H1 (cell line): ENCODE measurements around the gene RPTOR. TPM values are rescaled to one million over a fixed set of nuclear protein-coding genes. Genes with fewer than 3 reads are reported as not detected.

Experiments
- CTCF ChIA-PET: fragments of 300-600 bp; sonication (Branson Sonifier 250); formaldehyde crosslinking; loops from one replicate; lab custom pipeline; 2021; ENCODE audit not compliant: partially characterized antibody; lab: Charles Lee
- POLR2A ChIA-PET: fragments of 300-600 bp; sonication (Branson Sonifier 250); formaldehyde crosslinking; loops from one replicate; lab custom pipeline; 2021; ENCODE audit warnings: inconsistent platforms; ENCODE audit not compliant: partially characterized antibody; lab: Charles Lee
- DNase-seq, 2 experiments: peaks; one replicate each; pipeline versions ENCODE4 v3.0.0 to v3.0.0-alpha.2; 2010 to 2022; ENCODE audit warnings: low spot score in 2 of 2, low read depth in 1 of 2, mixed read lengths in 1 of 2
- FAIRE-seq: peaks from 2 replicates; lab custom pipeline; 2011; peaks lifted over from hg19 to GRCh38; lab: Jason Lieb, UNC
- H2AFZ ChIP-seq: 2 replicates; pipeline ENCODE4 v1.8.1; 2012; ENCODE audit warnings: low read length, inconsistent platforms
- H2AK5ac ChIP-seq: 2 replicates; pipeline ENCODE4 v1.6.1; 2013; ENCODE audit warnings: low read depth, low read length
- H2BK120ac ChIP-seq: replicated peaks from 2 replicates; pipeline ENCODE3; 2013; ENCODE audit warnings: low read depth, low read length, inconsistent platforms
- H2BK12ac ChIP-seq: 2 replicates; pipeline ENCODE4 v1.6.1; 2013; ENCODE audit warnings: low read depth, low read length
- H2BK15ac ChIP-seq: 2 replicates; pipeline ENCODE4 v1.6.1; 2013; ENCODE audit warnings: low read length
- H2BK20ac ChIP-seq: 2 replicates; pipeline ENCODE4 v1.6.1; 2013; ENCODE audit warnings: low read length
- H2BK5ac ChIP-seq: 2 replicates; pipeline ENCODE4 v1.6.1; 2013; ENCODE audit warnings: low read depth, low read length
- H3K14ac ChIP-seq: 2 replicates; pipeline ENCODE4 v1.6.1; 2013; ENCODE audit warnings: inconsistent platforms; ENCODE audit not compliant: insufficient read length
- H3K18ac ChIP-seq: 2 replicates; pipeline ENCODE4 v1.6.1; 2013; ENCODE audit warnings: low read length; ENCODE audit errors: extremely low read depth
- H3K23ac ChIP-seq: 2 replicates; pipeline ENCODE4 v1.6.1; 2013; ENCODE audit warnings: inconsistent platforms; ENCODE audit not compliant: insufficient read length
- H3K23me2 ChIP-seq: 2 replicates; pipeline ENCODE4 v1.6.1; 2013; ENCODE audit warnings: low read depth, low read length
- H3K27ac ChIP-seq: 2 replicates; pipeline ENCODE4 v1.6.1; 2011; ENCODE audit warnings: low read depth, low read length, inconsistent platforms
- H3K27me3 ChIP-seq, 4 experiments: replicated peaks in 1 of 4; 1 replicate in 1 of 4; 2 replicates in 3 of 4; pipeline versions ENCODE4 v1.6.1 to v1.8.1; 2011 to 2013; ENCODE audit warnings: low read length in 3 of 4, mild to moderate bottlenecking in 3 of 4, inconsistent platforms in 2 of 4, mixed read lengths in 2 of 4, moderate library complexity in 1 of 4; ENCODE audit not compliant: control insufficient read depth in 3 of 4, insufficient read depth in 3 of 4; ENCODE audit errors: extremely low read depth in 1 of 4
- H3K36me3 ChIP-seq, 4 experiments: 2 replicates each; pipeline versions ENCODE4 v1.6.1 to v1.8.1; 2011 to 2013; ENCODE audit warnings: mild to moderate bottlenecking in 4 of 4, low read length in 3 of 4, moderate library complexity in 2 of 4, control low read depth in 1 of 4, inconsistent platforms in 1 of 4; ENCODE audit not compliant: insufficient read depth in 4 of 4, control insufficient read depth in 2 of 4
- H3K4ac ChIP-seq: replicated peaks from 2 replicates; pipeline ENCODE3; 2013; ENCODE audit warnings: low read length, low read depth, mixed read lengths, inconsistent platforms; ENCODE audit not compliant: insufficient read length
- H3K4me1 ChIP-seq, 4 experiments: replicated peaks in 1 of 4; 1 replicate in 1 of 4; 2 replicates in 3 of 4; pipeline versions ENCODE4 v1.6.1 to v1.8.1; 2011 to 2013; ENCODE audit warnings: low read length in 3 of 4, inconsistent platforms in 2 of 4, mixed read lengths in 1 of 4; ENCODE audit not compliant: insufficient read depth in 4 of 4, control insufficient read depth in 3 of 4
- H3K4me2 ChIP-seq, 2 experiments: 2 replicates each; pipeline versions ENCODE4 v1.6.1 to v1.8.1; 2011 to 2013; ENCODE audit warnings: low read depth in 2 of 2, low read length in 2 of 2, control low read depth in 1 of 2, inconsistent platforms in 1 of 2, mild to moderate bottlenecking in 1 of 2; ENCODE audit not compliant: insufficient read depth in 1 of 2
- H3K4me3 ChIP-seq, 4 experiments: fragments of 200-600, 300-600 bp in 1 of 4; sonication (generic), shearing (Covaris generic), sonication (Bioruptor Twin) in 1 of 4; 2 replicates each; pipeline versions ENCODE4 v1.5.1 to v1.8.1; 2011 to 2016; ENCODE audit warnings: low read length in 4 of 4, low read depth in 3 of 4, control low read depth in 2 of 4, inconsistent platforms in 2 of 4, mild to moderate bottlenecking in 2 of 4, mixed read lengths in 1 of 4, moderate library complexity in 1 of 4; ENCODE audit not compliant: insufficient read depth in 2 of 4; ENCODE audit errors: extremely low read depth in 1 of 4
- H3K56ac ChIP-seq: replicated peaks from 2 replicates; pipeline ENCODE3; 2013; ENCODE audit warnings: low read depth, mild to moderate bottlenecking, mixed read lengths, low read length, inconsistent platforms; ENCODE audit not compliant: insufficient read length
- H3K79me1 ChIP-seq: 2 replicates; pipeline ENCODE4 v1.6.1; 2013; ENCODE audit warnings: low read depth, low read length, control low read depth
- H3K79me2 ChIP-seq, 2 experiments: 2 replicates each; pipeline versions ENCODE4 v1.6.1 to v1.8.1; 2012 to 2013; ENCODE audit warnings: low read length in 2 of 2, mild to moderate bottlenecking in 2 of 2, inconsistent platforms in 1 of 2; ENCODE audit not compliant: insufficient read depth in 2 of 2, control insufficient read depth in 1 of 2
- H3K9ac ChIP-seq, 4 experiments: replicated peaks in 1 of 4; 1 replicate in 1 of 4; 2 replicates in 3 of 4; pipeline versions ENCODE4 v1.6.1 to v1.8.1; 2011 to 2013; ENCODE audit warnings: low read depth in 3 of 4, low read length in 3 of 4, control low read depth in 2 of 4, mild to moderate bottlenecking in 2 of 4, moderate library complexity in 2 of 4, inconsistent platforms in 1 of 4; ENCODE audit errors: extremely low read depth in 1 of 4
- H3K9me3 ChIP-seq, 2 experiments: 2 replicates each; pipeline versions ENCODE4 v1.6.1 to v1.8.1; 2012 to 2013; ENCODE audit warnings: mild to moderate bottlenecking in 2 of 2, moderate library complexity in 2 of 2, control low read depth in 1 of 2, inconsistent platforms in 1 of 2, low read depth in 1 of 2, low read length in 1 of 2, mixed read lengths in 1 of 2; ENCODE audit not compliant: insufficient read depth in 2 of 2
- H4K20me1 ChIP-seq, 2 experiments: replicated peaks in 1 of 2; 2 replicates each; pipeline versions ENCODE3 to v1.8.1; 2011 to 2013; ENCODE audit warnings: inconsistent platforms in 2 of 2, low read length in 2 of 2, mild to moderate bottlenecking in 1 of 2; ENCODE audit not compliant: insufficient read depth in 2 of 2, control insufficient read depth in 1 of 2
- H4K5ac ChIP-seq: 2 replicates; pipeline ENCODE4 v1.6.1; 2013; ENCODE audit warnings: low read length, low read depth, mixed read lengths, inconsistent platforms; ENCODE audit not compliant: insufficient read length
- H4K8ac ChIP-seq: 2 replicates; pipeline ENCODE4 v1.8.0; 2013; ENCODE audit warnings: mild to moderate bottlenecking, moderate library complexity, low read length, inconsistent platforms; ENCODE audit not compliant: insufficient read depth; ENCODE audit errors: extremely low read depth
- H4K91ac ChIP-seq: replicated peaks from 2 replicates; pipeline ENCODE3; 2013; ENCODE audit warnings: low read length, mixed read lengths, inconsistent platforms; ENCODE audit not compliant: insufficient read length
- CBX8 ChIP-seq: fragments of 300-800, 300-1000 bp; sonication (generic); IDR thresholded peaks from 2 replicates; pipeline ENCODE4 v1.7.1; 2016; ENCODE audit warnings: low read depth, low read length, borderline replicate concordance
- ZNF274 ChIP-seq: IDR thresholded peaks from 2 replicates; pipeline ENCODE4 v1.7.0; 2012; ENCODE audit warnings: low read length, borderline replicate concordance; ENCODE audit errors: extremely low read depth
- WGBS, 2 experiments: shearing (Covaris generic) in 1 of 2; methylation state at CpG; one replicate each; pipeline versions ENCODE4 v1.1.6 to v1.1.7; 2013 to 2015; ENCODE audit warnings: low lambda C conversion rate in 2 of 2, mixed read lengths in 2 of 2, inconsistent platforms in 1 of 2, low coverage in 1 of 2, missing lambda C conversion rate in 1 of 2; ENCODE audit not compliant: insufficient replicate concordance in 2 of 2, insufficient coverage in 1 of 2, insufficient read length in 1 of 2; ENCODE audit errors: extremely low coverage in 1 of 2, missing lambda C conversion rate in 1 of 2; 5-methylcytosine and 5-hydroxymethylcytosine counted together
- polyA plus RNA-seq, 7 experiments: library from polyadenylated mRNA; depleted of rRNA in 3 of 7; stranded (reverse) in 5 of 7; unstranded in 2 of 7; fragments of >200 nt in 5 of 7; fragments of 200-250 nt in 2 of 7; gene quantifications; 1 replicate in 5 of 7; 2 replicates in 1 of 7; 4 replicates in 1 of 7; pipeline versions ENCODE4 v1.2.1 to v1.2.3, GENCODE V29; 2011 to 2013; ENCODE audit warnings: missing spikeins in 2 of 7, mixed read lengths in 2 of 7
- total RNA-seq: library from RNA; stranded (reverse); fragmentation: NEBNext Ultra II Directional; extraction: Animal tissue kit (Norgen Biotek cat#: 25700); gene quantifications from 2 replicates; pipeline ENCODE4 v1.2.1, GENCODE V29; 2021

Gene RPTOR
- total and polyA plus RNA-seq, 2 of the 8 experiments (the other 6 are each of a cell fraction or from before 2014, with no cell fraction given): 6.9 to 28.7 TPM

GRCh38 chr17:80775863-80776262, 231.2 kb downstream of the RPTOR start:
- no peak overlapping the region for H2BK15ac ChIP-seq
- H3K79me1 ChIP-seq: no peaks in the 10 kb centered on the region; the same call in 1 of the 2 replicates
- peaks cover 0 to 2% of the 10 kb centered on the region in 2 experiments for H4K20me1 ChIP-seq
- no peak for DNase-seq
- ChIA-PET CTCF (interaction anchor here (0.7 to 1.1 kb wide), 2 partner anchors 10 to 12 kb away, joined by 3 read pairs; no protein-coding TSS in a partner anchor), POLR2A (interaction anchor here (1.1 kb wide), 1 partner anchor 231 kb away, joined by 3 read pairs; the partner anchor contains the start of gene RPTOR)
- H2BK120ac ChIP-seq: no peak overlapping the region
- H3K36me3 ChIP-seq: no peaks in the 10 kb centered on the region
- no peak overlapping the region for H3K4ac ChIP-seq
- no peak overlapping the region for H3K56ac ChIP-seq
- no peaks in the 10 kb centered on the region; a peak in 1 of 7 replicates for H3K27me3 ChIP-seq
- no peak for FAIRE-seq
- no peak overlapping the region for H3K4me2 ChIP-seq
- no peak overlapping the region for H3K9ac ChIP-seq
- no peak overlapping the region for H3K18ac ChIP-seq
- no peak overlapping the region for H3K14ac ChIP-seq
- no peak overlapping the region for H4K8ac ChIP-seq
- H3K23me2 ChIP-seq: no peaks in the 10 kb centered on the region
- no peak overlapping the region for H2BK20ac ChIP-seq
- no peak overlapping the region for H4K5ac ChIP-seq
- H3K4me1 ChIP-seq: peaks cover 0 to 6% (median 4%) of the 10 kb centered on the region in 4 experiments; a peak in 4 of 7 replicates
- TF ChIP-seq CBX8 (no peak), ZNF274 (no peak)
- no peak overlapping the region for H3K4me3 ChIP-seq
- H2BK12ac ChIP-seq: no peak overlapping the region
- no peaks in the 10 kb centered on the region for H3K9me3 ChIP-seq
- H3K79me2 ChIP-seq: no peaks in the 10 kb centered on the region
- no peak overlapping the region for H2BK5ac ChIP-seq
- H4K91ac ChIP-seq: no peak overlapping the region
- WGBS, 2 experiments: 97% methylated on average over 2 of the region's 2 CpGs; no CpG with 5 or more reads in 1 of the 2 experiments
- no peak overlapping the region for H3K27ac ChIP-seq
- H2AK5ac ChIP-seq: no peak overlapping the region
- H2AFZ ChIP-seq: no peak overlapping the region
- no peak overlapping the region for H3K23ac ChIP-seq
